Activated T-helper 1 cell treated with anti-CD3 and anti-CD28 coated beads, Interleukin-2, amount 50 U/mL, for 16 hours (primary cell): ENCODE data around the gene AGO3.
"Not testable (repeated sequence)": the region's sequence is repeated elsewhere in the genome, so short reads cannot be mapped to it uniquely, and the experiment has no call there.

ENCODE experiments used
- DNase-seq, 2 donors: peaks; one replicate each; pipeline ENCODE4 v3.0.0-alpha.2; 2020; ENCODE audit warnings: low read depth in 1 of 2, low spot score in 1 of 2

The AGO3 gene

GRCh38 chr1:36006941-36007500 lies 76.1 kb downstream of the AGO3 start:
- no peak for DNase-seq

GRCh38 chr1:36007741-36008140 lies 76.8 kb downstream of the AGO3 start:
- DNase-seq, result no peak

- no peak for DNase-seq
These were observed 77.8 kb downstream of the AGO3 start for GRCh38 chr1:36008546-36009197.

- DNase-seq, result no peak
These were observed 83.9 kb downstream of the AGO3 start for GRCh38 chr1:36014722-36015220.

GRCh38 chr1:36016686-36017085 lies 85.8 kb downstream of the AGO3 start:
- no peak for DNase-seq

- DNase-seq, result no peak
These were observed 92.3 kb downstream of the AGO3 start for GRCh38 chr1:36023098-36023769.

GRCh38 chr1:36024024-36024423 lies 93.1 kb downstream of the AGO3 start:
- DNase-seq, result not testable (repeated sequence)

GRCh38 chr1:36024847-36025246 lies 93.9 kb downstream of the AGO3 start:
- no peak for DNase-seq

GRCh38 chr1:36027766-36028165 lies 96.9 kb downstream of the AGO3 start:
- no peak for DNase-seq

- DNase-seq, result no peak
These were observed 100.5 kb downstream of the AGO3 start for GRCh38 chr1:36031441-36031840.

- DNase-seq, result no peak
These were observed 103.8 kb downstream of the AGO3 start for GRCh38 chr1:36034692-36035091.

- no peak for DNase-seq
These were observed 104.2 kb downstream of the AGO3 start for GRCh38 chr1:36035154-36035553.

- no peak for DNase-seq
These were observed 109.3 kb downstream of the AGO3 start for GRCh38 chr1:36040238-36040637.

GRCh38 chr1:36051821-36052220 lies 120.9 kb downstream of the AGO3 start:
- DNase-seq, result no peak

GRCh38 chr1:36053978-36054377 lies 123.1 kb downstream of the AGO3 start:
- no peak for DNase-seq

GRCh38 chr1:36055706-36056105 lies 124.8 kb downstream of the AGO3 start:
- DNase-seq, result no peak

- DNase-seq, result no peak
These were observed 131.4 kb downstream of the AGO3 start for GRCh38 chr1:36062315-36062714.

- DNase-seq, result no peak
These were observed 137.0 kb downstream of the AGO3 start for GRCh38 chr1:36067871-36068270.

GRCh38 chr1:36068866-36069265 lies 138.0 kb downstream of the AGO3 start:
- DNase-seq, result no peak

- no peak for DNase-seq
These were observed 139.4 kb downstream of the AGO3 start for GRCh38 chr1:36070349-36070748.

- no peak for DNase-seq
These were observed 146.2 kb downstream of the AGO3 start for GRCh38 chr1:36076979-36077573.

- DNase-seq, result no peak
These were observed 149.3 kb downstream of the AGO3 start for GRCh38 chr1:36080236-36080635.
